Fibroblast of lung (primary cell): Measurements from ENCODE around the gene NAT10. TPM values are rescaled to one million over a fixed set of nuclear protein-coding genes. Genes with fewer than 3 reads are reported as not detected.

Source experiments
- DNase-seq, 2 donors: peaks; one replicate each; pipeline versions ENCODE4 v3.0.0 to v3.0.0-alpha.2; 2010; ENCODE audit warnings: low read depth in 2 of 2
- H2AFZ ChIP-seq: 2 replicates; pipeline ENCODE4 v1.5.1; 2012; ENCODE audit warnings: low read length, control low read depth, inconsistent platforms
- H3K27ac ChIP-seq: 2 replicates; pipeline ENCODE4 v1.5.1; 2011; ENCODE audit warnings: low read length, control low read depth; ENCODE audit not compliant: insufficient read depth
- H3K27me3 ChIP-seq: 2 replicates; pipeline ENCODE4 v1.5.1; 2011; ENCODE audit warnings: mild to moderate bottlenecking, low read length; ENCODE audit not compliant: control insufficient read depth, insufficient read depth
- H3K36me3 ChIP-seq: 2 replicates; pipeline ENCODE4 v1.5.1; 2011; ENCODE audit warnings: low read length; ENCODE audit not compliant: control insufficient read depth, insufficient read depth
- H3K4me1 ChIP-seq: 2 replicates; pipeline ENCODE4 v1.5.1; 2011; ENCODE audit warnings: low read length; ENCODE audit not compliant: control insufficient read depth, insufficient read depth; ENCODE audit errors: extremely low read depth
- H3K4me2 ChIP-seq: 2 replicates; pipeline ENCODE4 v1.5.1; 2011; ENCODE audit warnings: low read length, control low read depth; ENCODE audit not compliant: insufficient read depth; ENCODE audit errors: extremely low read depth
- H3K4me3 ChIP-seq, 4 experiments: fragments of 200-600 bp in 1 of 4; sonication (generic) in 1 of 4; replicated peaks in 1 of 4; 2 replicates each; pipeline ENCODE4 v1.5.1; 2011 to 2016; ENCODE audit warnings: low read length in 4 of 4, low read depth in 3 of 4, mild to moderate bottlenecking in 3 of 4, control low read depth in 2 of 4, inconsistent platforms in 1 of 4, mixed read lengths in 1 of 4; ENCODE audit not compliant: insufficient read depth in 1 of 4; ENCODE audit errors: control extremely low read depth in 1 of 4
- H3K79me2 ChIP-seq: 2 replicates; pipeline ENCODE4 v1.5.1; 2012; ENCODE audit warnings: mild to moderate bottlenecking, low read length, inconsistent platforms; ENCODE audit not compliant: control insufficient read depth, insufficient read depth
- H3K9ac ChIP-seq: 2 replicates; pipeline ENCODE4 v1.5.1; 2011; ENCODE audit warnings: mild to moderate bottlenecking, low read length, control low read depth; ENCODE audit not compliant: insufficient read depth
- H3K9me3 ChIP-seq: 2 replicates; pipeline ENCODE4 v1.5.1; 2012; ENCODE audit warnings: low read depth, low read length; ENCODE audit not compliant: control insufficient read depth, insufficient read depth
- H4K20me1 ChIP-seq: 2 replicates; pipeline ENCODE4 v1.5.1; 2011; ENCODE audit warnings: low read length; ENCODE audit not compliant: control insufficient read depth, insufficient read depth; ENCODE audit errors: extremely low read depth
- EZH2 ChIP-seq: IDR thresholded peaks from 2 replicates; pipeline ENCODE4 v1.5.1; 2012; ENCODE audit warnings: low read length, control low read depth, mild to moderate bottlenecking; ENCODE audit errors: missing control alignments
- polyA minus RNA-seq: library from RNA; depleted of rRNA, polyadenylated mRNA; stranded (reverse); fragments of >200 nt; gene quantifications from 2 replicates; pipeline ENCODE4 v1.2.3, GENCODE V29; 2011; ENCODE audit warnings: low replicate concordance
- polyA plus RNA-seq, 2 donors: library from polyadenylated mRNA; depleted of rRNA in 1 of 2; stranded (reverse) in 1 of 2; unstranded in 1 of 2; fragments of >200 nt; gene quantifications; 2 replicates each; pipeline ENCODE4 v1.2.1, GENCODE V29; 2011 to 2012; ENCODE audit warnings: missing spikeins in 1 of 2
- total RNA-seq: library from RNA; depleted of rRNA; stranded (reverse); fragments of >200 nt; gene quantifications from 2 replicates; pipeline ENCODE4 v1.2.1, GENCODE V29; 2014
- TF ChIP-seq, protein P1 (sequence below), 2 donors: IDR thresholded peaks in 1 of 2; conservative IDR thresholded peaks in 1 of 2; 1 replicate in 1 of 2; 2 replicates in 1 of 2; pipeline ENCODE4 v1.5.1; 2011 to 2012; ENCODE audit warnings: low read length in 2 of 2, control low read depth in 1 of 2, inconsistent platforms in 1 of 2, low read depth in 1 of 2, mild to moderate bottlenecking in 1 of 2

Gene NAT10
- total RNA-seq: 12.1 and 14.4 TPM in 2 replicates
- 21.5 and 33.0 TPM in 2 replicates for polyA plus RNA-seq
- polyA plus RNA-seq (2012): 21.9 and 35.2 TPM in 2 replicates
- 60.2 and 79.5 TPM in 2 replicates for polyA minus RNA-seq

DNA sequence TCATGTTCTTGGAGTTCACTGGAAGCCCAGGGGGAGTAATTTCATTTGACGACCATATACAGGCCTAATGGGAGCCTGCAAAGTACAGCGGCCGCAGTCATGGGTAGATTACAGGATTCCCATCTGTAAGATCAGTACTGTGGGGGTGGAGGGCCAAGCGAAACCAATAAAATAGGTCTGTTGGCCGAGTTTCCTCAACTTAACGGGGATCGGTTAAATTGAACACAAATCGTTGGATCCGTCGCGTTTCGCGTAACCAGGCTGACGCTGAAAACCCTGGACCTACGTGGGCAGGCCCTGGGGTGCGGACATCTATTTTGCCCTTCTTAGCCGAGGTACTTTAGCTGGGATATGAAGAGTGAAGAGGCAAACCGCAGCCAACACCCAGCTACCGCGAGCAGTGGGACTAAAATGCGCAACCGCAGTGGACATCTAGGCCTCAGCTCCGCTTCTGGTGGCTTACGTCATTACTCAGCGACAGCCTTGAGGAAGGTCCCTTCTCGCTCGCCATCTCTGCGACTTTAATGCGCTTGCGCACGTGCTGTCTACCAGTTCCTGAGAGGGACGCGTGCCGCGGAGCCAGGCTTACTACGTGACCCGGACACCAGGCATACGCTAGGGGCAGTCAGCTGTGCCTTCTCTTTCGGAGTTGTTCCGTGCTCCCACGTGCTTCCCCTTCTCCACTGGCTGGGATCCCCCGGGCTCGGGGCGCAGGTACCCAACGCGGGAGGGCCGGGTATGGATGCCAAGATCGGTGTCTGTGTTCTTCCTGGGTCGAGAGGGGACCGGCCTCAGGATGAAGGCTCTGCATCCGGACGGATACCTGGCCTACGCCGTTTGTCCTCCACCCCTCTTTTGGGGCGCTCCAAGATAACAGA, at the start of gene NAT10:
NAT10 (plus strand) TSS at position 551 of the 878 bp plus-strand sequence. CDS start 2,597 bp downstream, outside the sequence.
- no peaks in the 10 kb centered on the region for H3K27me3 ChIP-seq
- H4K20me1 ChIP-seq: no peaks in the 10 kb centered on the region
- DNase-seq: peak; percentile 98 to 99
- peak within 1 kb of the TSS; percentile 97 for H3K27ac ChIP-seq
- H3K4me3 ChIP-seq: peak within 1 kb of the TSS; percentile 89 to 96 (median 96)
- H3K4me1 ChIP-seq: no peaks in the 10 kb centered on the region
- TF ChIP-seq, protein P1, sequence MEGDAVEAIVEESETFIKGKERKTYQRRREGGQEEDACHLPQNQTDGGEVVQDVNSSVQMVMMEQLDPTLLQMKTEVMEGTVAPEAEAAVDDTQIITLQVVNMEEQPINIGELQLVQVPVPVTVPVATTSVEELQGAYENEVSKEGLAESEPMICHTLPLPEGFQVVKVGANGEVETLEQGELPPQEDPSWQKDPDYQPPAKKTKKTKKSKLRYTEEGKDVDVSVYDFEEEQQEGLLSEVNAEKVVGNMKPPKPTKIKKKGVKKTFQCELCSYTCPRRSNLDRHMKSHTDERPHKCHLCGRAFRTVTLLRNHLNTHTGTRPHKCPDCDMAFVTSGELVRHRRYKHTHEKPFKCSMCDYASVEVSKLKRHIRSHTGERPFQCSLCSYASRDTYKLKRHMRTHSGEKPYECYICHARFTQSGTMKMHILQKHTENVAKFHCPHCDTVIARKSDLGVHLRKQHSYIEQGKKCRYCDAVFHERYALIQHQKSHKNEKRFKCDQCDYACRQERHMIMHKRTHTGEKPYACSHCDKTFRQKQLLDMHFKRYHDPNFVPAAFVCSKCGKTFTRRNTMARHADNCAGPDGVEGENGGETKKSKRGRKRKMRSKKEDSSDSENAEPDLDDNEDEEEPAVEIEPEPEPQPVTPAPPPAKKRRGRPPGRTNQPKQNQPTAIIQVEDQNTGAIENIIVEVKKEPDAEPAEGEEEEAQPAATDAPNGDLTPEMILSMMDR (conservative IDR thresholded peaks at IDR 0.05 in 1 of 2, IDR thresholded peaks at IDR 0.05 in 1 of 2; ENCODE audit: low read depth in 1 of 2, low read length in 2 of 2): peak in 1 of 2 donors; percentile 15
- TF ChIP-seq EZH2: no peak
- peaks cover 29% of the 10 kb centered on the region for H3K79me2 ChIP-seq
- H3K9ac ChIP-seq: peak within 1 kb of the TSS; percentile 93
- no peaks in the 10 kb centered on the region for H3K9me3 ChIP-seq
- H2AFZ ChIP-seq: peak within 1 kb of the TSS; percentile 83
- peaks cover 6% of the 10 kb centered on the region for H3K36me3 ChIP-seq
- peak within 1 kb of the TSS; percentile 92 for H3K4me2 ChIP-seq

DNA sequence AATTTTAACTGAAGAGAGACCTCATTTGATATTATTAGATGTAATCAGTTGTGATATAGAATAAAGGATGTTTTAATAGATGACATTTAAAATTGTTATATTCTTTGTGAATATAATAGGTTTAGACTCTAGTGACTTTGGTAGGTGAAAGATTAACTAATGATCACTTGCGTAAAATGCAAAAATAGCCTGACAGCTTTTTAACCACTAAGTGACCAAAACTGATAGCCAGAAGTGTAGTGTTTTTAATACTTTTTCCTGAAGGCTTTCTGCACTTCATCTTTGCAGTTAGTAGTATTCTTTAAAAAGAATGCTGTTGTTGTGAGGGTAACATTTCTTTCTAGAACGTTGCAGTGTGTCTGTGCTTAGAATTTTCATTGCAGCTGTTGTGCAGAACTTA, 48.8 kb upstream of the NAT10 start:
- H3K27me3 ChIP-seq: no peaks in the 10 kb centered on the region

More for the DNA sequence above, 48.8 kb upstream of the NAT10 start:
- Histone ChIP-seq H3K27ac (no peak overlapping the region), H3K4me1 (peaks cover 6% of the 10 kb centered on the region), H3K4me2 (peak overlapping the region; percentile 6), H3K79me2 (peaks cover 94% of the 10 kb centered on the region), H3K36me3 (peaks cover 7% of the 10 kb centered on the region), H3K9ac (no peak overlapping the region), H3K9me3 (no peaks in the 10 kb centered on the region), H2AFZ (no peak overlapping the region), H4K20me1 (peaks cover 19% of the 10 kb centered on the region), H3K4me3 (peak overlapping the region in 2 of 4 experiments; percentile 23 to 29)
- no peak for DNase-seq
- TF ChIP-seq, protein P1 (conservative IDR thresholded peaks at IDR 0.05 in 1 of 2, IDR thresholded peaks at IDR 0.05 in 1 of 2; ENCODE audit: low read depth in 1 of 2, low read length in 2 of 2): no peak
- no peak for TF ChIP-seq EZH2
